ENCODE measurements around the gene GALNT2.

- TF ChIP-seq CTCF (IDR thresholded peaks at IDR 0.05) (no peak), EZH2 (IDR thresholded peaks at IDR 0.05; ENCODE audit: borderline replicate concordance, insufficient read depth, low read depth, low read length, poor library complexity, severe bottlenecking) (no peak)
Observed at GRCh38 chr1:230220478-230220877, 153.4 kb downstream of the GALNT2 start.
